Stomach (tissue), 4 donors: Measurements from ENCODE around the gene CHRNA1.

Experiments used
- CTCF ChIP-seq, 7 experiments: fragments of 450-650 bp in 4 of 7; fragments of 200-600 bp in 3 of 7; sonication (generic) in 3 of 7; IDR thresholded peaks; one replicate each; pipeline ENCODE4 v1.5.1; 2016 to 2019; ENCODE audit warnings: antibody characterized with exemption in 7 of 7, control low read depth in 2 of 7, mild to moderate bottlenecking in 1 of 7
- POLR2A ChIP-seq, 4 donors: fragments of 450-650 bp; IDR thresholded peaks; one replicate each; pipeline ENCODE4 v1.6.1; 2016; ENCODE audit warnings: antibody characterized with exemption in 4 of 4, control low read depth in 2 of 4, mild to moderate bottlenecking in 1 of 4, moderate library complexity in 1 of 4

DNA sequence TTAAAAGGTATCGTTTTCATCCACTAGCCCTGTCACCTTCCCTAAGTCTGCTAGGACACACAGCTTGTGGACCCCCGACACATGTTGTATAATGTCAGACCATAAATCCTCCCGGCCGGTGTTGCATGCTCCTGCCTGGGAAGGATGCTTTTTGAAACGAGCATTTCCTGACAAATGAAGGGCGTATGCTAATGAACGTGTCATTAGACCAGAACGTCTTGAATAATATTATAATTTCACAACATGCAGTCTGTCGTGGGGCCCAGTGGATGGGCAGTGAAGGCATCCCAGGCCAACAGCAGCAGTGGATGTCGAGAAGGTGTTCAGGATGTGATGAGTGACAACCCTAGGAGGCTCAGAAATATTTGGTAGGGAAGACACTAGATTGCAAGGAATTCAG is 7.5 kb downstream of the CHRNA1 start:
- TF ChIP-seq POLR2A (IDR thresholded peaks at IDR 0.05) (no peak), CTCF (IDR thresholded peaks at IDR 0.05) (no peak)
